GM19467 (cell line): Measurements from ENCODE around the gene LONP2.
"Not testable (repeated sequence)": the region's sequence is repeated elsewhere in the genome, so short reads cannot be mapped to it uniquely, and the experiment has no call there.

ENCODE experiments used
- ATAC-seq: cut with Tn5 transposase; IDR thresholded peaks from one replicate; pipeline ENCODE4 v1.9.1; 2021; ENCODE audit warnings: mild to moderate bottlenecking, moderate library complexity; ENCODE audit not compliant: unreplicated experiment

Gene LONP2

GRCh38 chr16:48386559-48387312, 142.6 kb downstream of the LONP2 start:
- no peak for ATAC-seq

DNA sequence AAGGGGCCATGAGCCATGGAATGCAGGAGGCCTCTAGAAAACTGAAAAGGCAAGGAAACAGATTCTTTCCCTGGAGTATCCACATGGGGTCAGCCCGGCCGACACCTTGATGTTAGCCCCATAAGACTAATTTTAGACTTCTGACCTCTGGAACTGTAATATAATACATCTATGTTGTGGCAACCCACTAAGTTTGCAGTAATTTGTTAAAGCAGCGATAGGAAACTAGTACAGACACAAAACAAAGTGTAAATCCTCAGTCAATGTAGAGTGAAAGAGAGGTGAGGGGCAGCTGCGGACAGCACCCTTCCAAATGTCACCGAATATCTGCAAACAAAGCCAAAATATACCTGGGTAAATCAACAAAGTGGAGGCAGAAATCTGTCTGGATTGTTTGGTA, 148.3 kb downstream of the LONP2 start:
- ATAC-seq: no peak

GRCh38 chr16:48393485-48394354, 149.6 kb downstream of the LONP2 start:
- no peak for ATAC-seq

GRCh38 chr16:48394355-48394703, 150.2 kb downstream of the LONP2 start:
- no peak for ATAC-seq

GRCh38 chr16:48395375-48395774, 151.3 kb downstream of the LONP2 start:
- no peak for ATAC-seq

GRCh38 chr16:48402547-48402946, 158.4 kb downstream of the LONP2 start:
- ATAC-seq: not testable (repeated sequence)

- no peak for ATAC-seq
These were observed 161.1 kb downstream of the LONP2 start for GRCh38 chr16:48405153-48405552.

GRCh38 chr16:48405907-48406306, 161.8 kb downstream of the LONP2 start:
- ATAC-seq: no peak
